NCI-H1105 treated with DMSO at 0.1 percent for 48 hours (cell line): ENCODE data around the gene MUSK.
"Not testable (repeated sequence)": the region's sequence is repeated elsewhere in the genome, so short reads cannot be mapped to it uniquely, and the experiment has no call there.

Experiments
- DNase-seq: peaks from one replicate; lab custom pipeline; 2025; lab: John Stamatoyannopoulos, UW

The MUSK gene

DNA sequence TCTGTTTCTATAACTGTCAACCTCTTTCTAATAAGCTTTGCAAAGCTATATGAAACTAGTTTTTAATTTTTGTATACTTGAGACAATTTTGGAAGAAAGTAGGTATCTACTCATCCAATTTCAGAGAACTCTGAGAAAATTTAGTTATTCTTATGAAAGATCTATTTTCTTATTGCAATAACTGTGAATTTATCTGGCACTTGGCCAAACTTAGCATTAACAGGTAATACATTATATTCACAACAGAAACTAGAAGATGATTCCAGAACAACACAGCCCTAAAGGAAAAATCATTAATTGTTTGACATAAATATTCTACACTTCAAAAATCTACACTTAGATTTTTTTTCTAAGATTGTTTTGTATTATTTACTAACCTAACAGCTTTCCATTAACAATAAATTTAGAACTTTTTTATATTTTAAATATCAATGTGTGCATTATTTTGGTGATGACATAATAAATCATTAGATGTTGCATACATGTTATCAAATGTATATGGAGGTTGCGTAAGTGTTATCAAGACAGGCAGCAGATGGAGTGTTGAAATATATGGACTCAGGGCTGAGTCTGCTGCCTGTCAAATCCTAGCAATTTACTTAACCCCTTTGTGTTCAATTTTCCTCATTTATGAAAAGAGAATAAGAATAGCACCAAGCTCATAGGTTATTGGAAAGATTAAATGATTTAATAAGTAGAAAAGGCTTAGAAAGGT lies 141.8 kb downstream of the MUSK start:
- no peak for DNase-seq

DNA sequence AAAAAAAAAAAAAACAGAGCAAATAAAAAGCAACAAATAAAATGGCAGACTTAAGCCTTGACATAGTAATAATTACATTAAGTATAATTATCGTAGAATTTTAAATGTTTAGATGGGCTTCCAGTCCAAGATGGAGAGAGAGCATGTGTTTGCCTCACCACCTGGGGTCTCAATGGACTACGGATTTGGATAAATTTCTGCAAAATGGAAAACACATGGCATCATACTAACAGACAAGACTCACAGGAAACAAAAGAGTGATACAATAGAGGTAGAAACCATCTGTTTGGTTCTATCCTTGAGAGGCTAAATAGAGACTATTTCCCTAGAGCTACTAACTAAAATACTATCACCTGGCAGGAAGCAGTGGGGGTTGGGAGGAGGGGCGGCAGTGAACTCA lies 144.3 kb downstream of the MUSK start:
- no peak for DNase-seq

DNA sequence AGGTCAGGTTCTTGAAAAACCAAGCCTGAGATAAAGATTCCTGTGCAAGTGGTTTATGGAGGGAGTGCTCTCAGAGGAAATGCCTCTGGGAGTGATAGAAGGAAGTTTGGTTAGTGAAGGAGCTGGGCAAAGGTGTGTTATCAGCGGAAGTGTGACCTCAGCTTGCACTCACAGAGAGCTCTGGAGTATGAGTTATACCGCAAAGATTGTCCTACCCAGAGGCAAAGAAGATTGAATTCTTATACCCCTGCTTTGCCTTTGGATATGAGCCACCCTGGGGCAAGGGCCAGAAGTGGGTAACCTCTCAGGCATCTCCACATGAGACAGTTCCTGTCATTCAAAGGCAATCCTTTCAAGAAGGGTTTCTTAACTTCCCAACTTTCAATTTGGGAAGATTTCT lies 145.6 kb downstream of the MUSK start:
- DNase-seq = no peak

DNA sequence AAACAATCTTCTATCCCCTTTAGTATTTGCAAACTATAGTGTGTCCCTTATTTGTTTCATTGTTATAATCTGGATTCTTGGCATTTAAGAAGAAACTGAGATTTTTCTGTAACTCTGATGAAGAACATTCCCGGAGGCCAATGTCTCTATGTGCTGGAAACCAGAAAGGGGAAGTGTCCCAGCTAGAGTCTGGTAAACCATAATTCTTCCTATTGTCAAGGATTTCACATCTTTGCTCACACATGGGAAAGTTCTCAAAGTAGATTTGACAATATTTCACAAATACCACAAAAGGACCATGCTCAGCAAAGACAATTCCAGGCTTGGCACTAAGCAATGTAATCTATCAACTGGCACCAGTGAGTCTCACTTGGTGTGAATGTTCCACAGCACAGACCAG lies 146.8 kb downstream of the MUSK start:
- DNase-seq = no peak

DNA sequence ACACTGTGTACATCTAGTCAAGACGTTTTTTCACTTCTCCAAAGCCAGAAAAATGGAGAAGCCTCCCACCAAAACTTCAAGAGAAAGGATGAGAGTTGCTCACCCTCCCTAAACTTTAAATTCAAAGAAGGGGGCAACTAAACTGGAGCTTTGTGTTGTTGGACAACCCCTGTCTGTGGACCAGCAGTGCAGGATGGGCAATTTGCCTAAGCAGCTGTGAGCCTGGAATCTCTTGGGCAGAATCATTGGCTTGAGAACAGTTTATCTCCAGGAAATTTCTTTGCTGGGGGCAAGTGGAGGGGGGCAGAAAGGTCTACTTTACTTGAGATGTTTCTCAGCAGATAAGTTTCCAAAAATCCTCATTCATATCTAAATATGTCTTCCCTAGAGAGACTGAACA lies 151.8 kb downstream of the MUSK start:
- no peak for DNase-seq

DNA sequence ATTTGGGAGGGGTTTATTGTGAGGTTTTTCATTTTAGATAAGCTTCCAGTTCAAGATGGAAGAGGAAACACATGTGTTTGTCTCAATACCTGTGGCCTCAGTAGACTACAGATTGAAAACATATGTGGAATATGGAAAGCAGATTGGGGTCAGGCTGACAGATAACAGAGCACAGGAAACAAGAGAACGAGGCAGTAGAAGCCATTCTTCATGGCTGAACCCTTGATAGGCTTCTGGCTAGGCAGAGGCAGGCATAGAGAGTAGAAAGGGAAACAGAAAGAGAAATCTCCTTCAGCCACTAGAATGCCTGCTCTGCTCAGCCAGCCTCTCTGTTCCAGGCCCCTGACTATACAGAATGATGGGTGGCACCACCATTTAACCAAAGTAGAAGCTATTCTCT lies 152.5 kb downstream of the MUSK start:
- no peak for DNase-seq

DNA sequence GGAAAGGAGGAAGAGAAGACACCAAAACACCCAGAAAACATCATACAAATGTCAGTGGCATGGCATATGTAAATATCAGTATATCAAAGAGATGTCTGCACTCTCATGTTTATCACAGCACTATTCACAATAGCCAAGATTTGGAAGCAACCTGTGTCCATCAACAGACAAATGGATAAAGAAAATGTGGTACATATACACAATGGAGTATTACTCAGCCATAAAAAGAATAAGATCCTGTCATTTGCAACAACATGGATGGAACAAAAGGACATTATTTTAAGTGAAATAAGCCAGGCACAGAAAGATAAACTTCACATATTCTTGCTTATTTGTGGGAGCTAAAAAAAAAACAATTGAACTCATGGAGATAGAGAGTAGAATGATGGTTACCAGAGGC lies 156.5 kb downstream of the MUSK start:
- not testable (repeated sequence) for DNase-seq

DNA sequence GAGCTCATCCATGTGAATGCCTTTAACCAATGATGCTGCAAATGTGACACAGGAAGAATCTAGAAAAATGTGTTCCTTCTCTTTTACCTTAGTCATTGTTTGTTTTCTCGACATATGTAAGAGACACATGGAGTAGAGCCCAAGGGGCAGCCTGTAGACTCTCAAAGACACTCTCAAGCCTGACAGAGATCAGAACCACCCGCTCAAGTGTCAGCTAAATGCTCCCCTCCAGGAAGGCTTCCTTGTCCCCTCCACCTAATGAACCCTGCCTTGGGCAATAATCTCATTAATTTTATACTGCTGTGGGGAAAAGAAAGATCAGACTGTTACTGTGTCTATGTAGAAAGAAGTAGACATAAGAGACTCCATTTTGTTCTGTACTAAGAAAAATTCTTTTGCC lies 157.4 kb downstream of the MUSK start:
- no peak for DNase-seq

DNA sequence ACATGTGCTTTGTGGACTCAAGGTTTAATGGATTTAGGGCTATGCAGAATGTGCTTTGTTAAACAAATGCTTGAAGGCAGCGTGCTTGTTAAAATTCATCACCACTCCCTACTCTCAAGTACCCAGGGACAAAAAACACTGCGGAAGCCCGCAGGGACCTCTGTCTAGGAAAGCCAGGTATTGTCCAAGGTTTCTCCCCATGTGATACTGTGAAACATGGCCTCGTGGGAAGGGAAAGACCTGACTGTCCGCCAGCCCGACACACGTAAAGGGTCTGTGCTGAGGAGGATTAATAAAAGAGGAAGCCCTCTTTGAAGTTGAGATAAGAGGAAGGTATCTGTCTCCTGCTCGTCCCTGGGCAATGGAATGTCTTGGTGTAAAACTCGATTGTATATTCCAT lies 157.8 kb downstream of the MUSK start:
- not testable (repeated sequence) for DNase-seq

DNA sequence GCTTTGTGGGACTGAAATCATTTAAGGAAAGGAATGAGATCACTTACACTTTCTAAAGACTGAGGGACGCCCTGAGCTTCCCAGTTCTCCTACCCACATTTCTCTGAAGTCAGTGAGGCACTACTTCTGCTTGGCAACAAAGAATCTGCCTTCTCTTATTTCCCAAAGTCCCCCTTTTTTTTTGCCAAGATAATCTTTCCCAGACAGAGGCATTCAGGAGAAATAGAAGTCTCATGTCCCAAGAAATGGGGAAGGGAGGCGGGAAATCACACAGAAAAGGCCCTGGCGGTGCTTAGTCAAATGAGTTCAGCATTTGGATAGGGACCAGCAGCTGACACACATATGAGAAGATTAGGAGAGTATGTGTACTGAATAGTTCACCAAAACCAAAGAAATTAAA lies 159.7 kb downstream of the MUSK start:
- no peak for DNase-seq

DNA sequence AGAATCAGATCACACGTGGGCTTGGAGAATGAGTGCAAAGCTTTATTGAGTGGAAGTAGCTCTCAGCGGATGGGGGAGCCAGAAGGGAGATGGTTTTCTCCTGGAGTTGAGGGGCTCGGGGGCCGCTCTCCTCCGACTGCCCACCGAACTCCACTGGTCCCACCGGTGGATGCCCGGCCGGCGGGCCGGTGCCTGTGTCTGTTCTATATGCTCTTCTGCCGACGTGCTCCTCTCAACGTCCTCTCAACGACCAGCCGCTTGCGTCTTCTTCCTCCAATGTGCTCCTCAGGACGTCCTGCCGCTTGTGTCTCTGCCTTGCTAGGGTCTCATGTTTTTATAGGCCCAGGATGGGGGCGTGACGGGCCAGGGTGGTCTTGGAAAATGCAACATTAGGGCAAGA lies 161.9 kb downstream of the MUSK start:
- DNase-seq = no peak

DNA sequence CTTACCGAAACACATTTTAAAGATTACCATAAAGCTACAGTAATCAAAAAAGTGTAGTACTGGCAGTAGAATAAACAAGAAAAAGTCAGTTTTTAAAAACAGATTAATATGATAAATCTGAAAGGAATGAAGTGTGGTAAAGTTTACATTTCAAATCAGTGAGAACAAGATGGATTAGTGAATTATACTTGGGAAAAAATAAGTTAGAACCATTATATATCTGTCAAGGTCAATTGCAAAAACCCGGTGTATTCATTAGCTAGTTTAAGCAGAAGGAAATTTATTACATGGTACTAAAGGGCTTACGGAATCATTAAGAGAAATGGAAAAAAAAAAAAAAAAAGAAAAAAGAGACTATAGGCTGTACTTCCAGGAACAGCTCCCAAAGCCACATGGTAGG lies 164.3 kb downstream of the MUSK start:
- DNase-seq = no peak

DNA sequence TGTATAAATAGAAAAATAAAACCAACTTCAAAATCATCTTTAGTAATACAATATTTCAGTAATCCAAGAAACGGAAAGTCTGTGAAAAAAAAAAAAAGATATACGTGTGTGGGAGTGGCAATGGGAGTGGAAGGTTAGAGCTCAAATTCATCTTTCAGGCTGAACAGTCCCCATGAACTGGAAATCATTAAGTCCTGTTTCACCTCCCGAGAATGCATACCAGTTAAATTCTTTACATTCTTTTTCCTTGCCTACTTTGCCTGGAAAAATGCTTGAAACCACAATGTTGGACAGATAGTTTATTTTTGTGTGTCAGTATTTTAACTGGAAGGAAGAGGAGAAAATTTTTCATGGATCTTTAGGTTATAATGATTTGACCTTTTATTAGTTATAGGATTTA lies 166.8 kb downstream of the MUSK start:
- no peak for DNase-seq

DNA sequence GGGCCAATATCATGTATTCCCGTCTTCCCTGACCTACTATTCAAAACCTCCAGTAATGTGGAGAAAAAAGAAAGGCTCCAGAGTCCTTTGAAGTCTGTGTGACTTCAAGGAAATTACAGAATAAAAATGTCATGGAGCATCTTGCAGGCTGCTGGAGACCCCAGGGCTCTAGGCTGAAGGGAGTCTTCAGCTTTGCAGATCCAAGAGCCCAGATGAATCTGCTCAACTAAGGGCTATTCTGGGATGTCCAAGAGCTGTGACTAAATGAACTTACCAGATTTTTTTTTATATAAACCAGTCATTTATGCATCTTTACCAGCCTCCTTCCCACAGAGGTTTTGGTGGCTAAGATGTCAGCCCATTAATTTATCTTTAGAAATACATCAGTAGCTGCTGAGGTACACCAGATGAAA lies 167.3 kb downstream of the MUSK start:
- no peak for DNase-seq

DNA sequence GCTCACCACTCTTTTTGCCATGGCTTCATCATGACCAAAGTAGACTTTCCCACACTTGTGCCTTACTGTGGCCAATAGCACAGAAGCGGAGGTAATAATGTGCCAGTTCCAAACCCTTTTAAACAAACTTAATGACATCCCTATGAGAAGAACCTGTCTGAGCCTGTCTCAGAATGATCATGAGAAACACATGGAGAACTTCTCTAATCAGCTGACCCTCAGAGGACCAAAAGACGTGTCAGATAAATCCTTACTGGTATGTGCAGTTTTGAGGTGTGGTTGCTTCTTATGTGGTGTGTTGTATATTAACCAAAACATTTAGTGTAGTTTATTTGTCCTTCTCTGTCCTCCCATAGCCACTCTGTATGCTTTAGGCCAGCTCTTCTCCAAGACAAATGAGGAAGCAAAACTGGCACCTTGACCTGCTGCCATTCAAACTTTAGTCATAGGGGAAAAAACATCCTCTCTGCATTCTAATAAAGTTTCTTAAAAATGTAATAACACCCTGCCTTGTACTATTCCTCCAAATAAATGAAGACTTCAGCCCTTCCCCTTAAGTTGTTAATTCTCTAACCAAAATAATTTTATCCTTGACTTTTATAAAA lies 168.9 kb downstream of the MUSK start:
- DNase-seq = no peak

DNA sequence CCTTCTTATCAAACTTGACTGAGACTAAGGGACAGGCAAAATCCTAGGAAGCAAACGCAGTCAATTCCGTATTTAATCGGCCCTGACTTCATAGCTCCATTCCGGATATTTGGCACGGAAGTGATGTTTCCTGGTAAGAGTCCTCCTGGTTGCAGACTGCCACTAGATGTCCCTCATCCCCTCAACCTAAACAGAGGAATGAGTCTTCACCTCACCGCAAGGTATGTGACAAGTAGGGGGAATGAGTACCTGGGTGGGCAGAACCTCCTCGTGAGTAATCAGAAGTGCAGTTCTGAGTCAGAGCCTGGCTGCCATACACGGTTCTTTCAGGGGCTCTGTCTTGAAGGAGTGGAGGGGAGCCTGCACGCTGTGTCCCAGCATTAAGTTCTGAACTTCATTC lies 173.6 kb downstream of the MUSK start:
- DNase-seq = no peak

DNA sequence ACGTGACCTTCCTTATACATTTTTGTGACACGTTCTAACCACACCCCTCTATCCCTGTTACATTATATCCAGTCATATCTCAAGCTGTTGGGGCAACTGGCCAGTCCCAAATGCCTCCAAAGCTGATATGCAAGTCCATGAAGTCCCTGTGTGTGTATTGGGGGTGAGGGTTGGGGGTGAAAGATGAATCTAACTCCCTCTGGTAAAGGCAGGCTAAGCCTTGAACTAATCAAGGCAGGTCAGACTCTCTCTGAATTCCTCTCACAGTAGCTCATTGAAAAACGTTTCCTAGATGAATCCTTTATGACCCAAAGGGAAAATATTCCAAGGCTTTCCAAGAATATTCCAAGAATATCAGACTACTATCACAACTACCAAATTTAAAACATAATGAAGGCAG lies 174.4 kb downstream of the MUSK start:
- no peak for DNase-seq

DNA sequence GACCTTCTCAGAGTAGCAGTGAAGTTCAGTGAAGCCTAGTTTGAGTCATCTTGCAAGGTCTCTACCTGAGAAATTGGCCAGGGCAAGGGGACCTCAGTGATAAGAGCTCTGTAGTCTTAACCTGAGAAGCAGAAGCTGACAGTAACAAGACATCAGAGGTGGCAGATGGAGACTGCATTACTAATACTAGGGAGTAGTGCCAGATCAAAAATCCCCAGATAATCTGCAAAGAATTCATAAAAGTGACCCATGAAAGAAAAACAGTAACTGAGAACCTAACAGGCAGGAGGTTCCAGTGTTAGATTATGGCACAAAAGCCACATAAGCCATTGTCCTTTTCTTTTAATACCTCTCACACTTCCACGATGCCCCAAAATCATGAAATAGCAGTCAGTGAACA lies 175.5 kb downstream of the MUSK start:
- no peak for DNase-seq

DNA sequence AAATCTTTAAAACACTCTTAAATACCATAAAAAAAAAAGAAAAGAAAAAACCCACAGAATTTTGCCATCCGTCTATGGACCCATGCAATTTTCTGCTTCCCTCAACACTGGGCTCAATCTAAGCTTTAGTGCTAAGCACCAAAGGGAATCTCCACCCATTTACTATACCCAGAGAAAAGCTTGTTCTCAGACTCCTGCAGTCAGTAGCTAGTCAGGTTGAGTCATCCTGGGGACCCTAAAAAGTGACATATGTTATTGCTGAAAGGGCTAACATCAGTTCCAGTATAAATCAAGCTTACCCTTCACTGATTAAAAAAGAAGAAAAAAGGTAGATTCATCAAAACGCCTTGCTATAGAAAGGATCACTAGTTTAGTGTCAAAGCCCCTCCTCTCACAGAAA lies 177.6 kb downstream of the MUSK start:
- DNase-seq = no peak

DNA sequence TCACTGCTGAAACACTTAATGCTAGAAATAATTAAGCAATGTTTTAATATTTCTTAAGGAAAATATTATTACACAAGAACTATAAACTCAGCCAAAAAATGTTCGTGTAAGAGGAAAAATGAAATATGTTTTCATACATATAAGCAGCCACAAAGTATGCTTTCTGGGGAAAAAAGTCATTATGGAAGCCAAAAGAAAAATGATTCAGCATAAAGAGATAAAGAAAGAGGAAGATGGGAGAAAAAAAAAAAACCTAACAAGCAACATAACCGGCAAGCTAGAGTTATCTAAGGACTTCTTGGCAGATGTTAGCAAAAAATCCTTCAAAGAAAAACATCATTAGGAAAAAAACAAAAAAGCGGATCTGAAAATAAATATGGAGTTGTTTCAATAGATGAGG lies 179.1 kb downstream of the MUSK start:
- DNase-seq = no peak

DNA sequence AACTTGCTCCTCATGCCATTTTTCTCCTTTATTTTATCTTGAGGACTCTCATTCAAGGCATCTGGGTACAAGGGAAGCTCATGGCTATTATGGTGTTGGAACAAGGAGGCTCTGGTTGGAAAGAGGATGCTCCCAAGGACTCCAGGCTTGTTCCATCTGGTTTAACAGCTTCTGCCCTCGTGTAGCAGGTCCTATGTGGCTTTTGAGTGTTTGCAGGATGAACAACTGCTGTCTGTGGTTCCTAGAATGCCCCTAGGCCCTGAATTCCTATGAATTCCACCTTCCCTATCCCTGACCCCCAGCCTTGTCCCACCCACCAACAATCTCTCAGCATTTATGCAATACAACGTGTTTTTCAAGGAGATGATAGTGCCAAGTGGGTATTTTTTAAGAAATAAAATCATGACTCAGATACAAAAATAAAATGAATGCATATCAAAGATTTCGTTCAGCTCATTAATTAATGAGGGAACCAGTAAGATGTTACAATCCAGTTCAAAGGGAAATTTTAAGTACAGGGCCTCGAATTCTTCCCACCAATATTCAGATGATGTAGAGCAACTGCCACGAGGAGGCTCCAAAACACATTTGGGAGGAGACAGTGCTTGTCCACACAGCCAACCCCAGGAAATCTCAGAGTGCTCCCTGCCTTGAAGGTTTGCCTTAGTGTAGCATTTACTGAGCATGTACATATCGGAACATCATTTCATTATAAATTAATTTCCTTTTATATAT lies 182.0 kb downstream of the MUSK start:
- no peak for DNase-seq
